Suprapubic skin (tissue), 4 donors: ENCODE measurements around the gene NOP14.

Source experiments
- EP300 ChIP-seq: sonication (generic); formaldehyde crosslinking; IDR thresholded peaks from one replicate; pipeline ENCODE4 v1.6.1; 2017; ENCODE audit warnings: antibody characterized with exemption
- POLR2AphosphoS5 ChIP-seq, 3 donors: sonication (generic); formaldehyde crosslinking; IDR thresholded peaks; one replicate each; pipeline ENCODE4 v1.6.1; 2017; ENCODE audit warnings: antibody characterized with exemption in 3 of 3
- TF ChIP-seq, protein P1 (sequence below), 2 donors: fragments of 200-600 bp in 1 of 2; fragments of 450-650 bp in 1 of 2; sonication (generic) in 1 of 2; IDR thresholded peaks; one replicate each; pipeline ENCODE4 v1.5.1; 2016 to 2019; ENCODE audit warnings: antibody characterized with exemption in 2 of 2, mild to moderate bottlenecking in 1 of 2, moderate library complexity in 1 of 2

DNA sequence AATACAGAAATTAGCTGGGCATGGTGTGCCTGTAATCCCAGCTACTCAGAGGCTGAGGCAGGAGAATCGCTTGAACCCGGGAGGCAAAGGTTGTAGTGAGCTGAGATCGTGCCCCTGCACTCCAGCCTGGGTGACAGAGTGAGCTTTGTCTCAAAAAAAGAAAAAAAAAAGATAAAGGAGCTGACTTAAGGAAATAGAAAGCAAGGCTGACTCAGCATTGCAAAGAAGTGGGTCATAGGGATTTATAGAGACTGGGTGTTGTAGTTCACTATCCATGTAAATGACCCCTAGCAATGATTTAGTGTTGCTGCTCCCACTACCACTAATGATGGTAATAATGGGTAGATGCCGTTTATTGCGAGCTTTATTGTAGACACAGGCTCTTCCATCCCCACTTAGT lies 71.9 kb downstream of the NOP14 start:
- TF ChIP-seq POLR2AphosphoS5 (IDR thresholded peaks at IDR 0.05), result no peak
- TF ChIP-seq EP300, result no peak
- TF ChIP-seq, protein P1, sequence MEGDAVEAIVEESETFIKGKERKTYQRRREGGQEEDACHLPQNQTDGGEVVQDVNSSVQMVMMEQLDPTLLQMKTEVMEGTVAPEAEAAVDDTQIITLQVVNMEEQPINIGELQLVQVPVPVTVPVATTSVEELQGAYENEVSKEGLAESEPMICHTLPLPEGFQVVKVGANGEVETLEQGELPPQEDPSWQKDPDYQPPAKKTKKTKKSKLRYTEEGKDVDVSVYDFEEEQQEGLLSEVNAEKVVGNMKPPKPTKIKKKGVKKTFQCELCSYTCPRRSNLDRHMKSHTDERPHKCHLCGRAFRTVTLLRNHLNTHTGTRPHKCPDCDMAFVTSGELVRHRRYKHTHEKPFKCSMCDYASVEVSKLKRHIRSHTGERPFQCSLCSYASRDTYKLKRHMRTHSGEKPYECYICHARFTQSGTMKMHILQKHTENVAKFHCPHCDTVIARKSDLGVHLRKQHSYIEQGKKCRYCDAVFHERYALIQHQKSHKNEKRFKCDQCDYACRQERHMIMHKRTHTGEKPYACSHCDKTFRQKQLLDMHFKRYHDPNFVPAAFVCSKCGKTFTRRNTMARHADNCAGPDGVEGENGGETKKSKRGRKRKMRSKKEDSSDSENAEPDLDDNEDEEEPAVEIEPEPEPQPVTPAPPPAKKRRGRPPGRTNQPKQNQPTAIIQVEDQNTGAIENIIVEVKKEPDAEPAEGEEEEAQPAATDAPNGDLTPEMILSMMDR (IDR thresholded peaks at IDR 0.05), result no peak
